GM21825 (cell line): ENCODE results near the gene ZNF771.
"Not testable (repeated sequence)": the region's sequence is repeated elsewhere in the genome, so short reads cannot be mapped to it uniquely, and the experiment has no call there.

Experiments
- ATAC-seq: cut with Tn5 transposase; IDR thresholded peaks from one replicate; pipeline ENCODE4 v1.9.1; 2021; ENCODE audit warnings: mild to moderate bottlenecking, moderate library complexity; ENCODE audit not compliant: unreplicated experiment

Gene ZNF771

DNA sequence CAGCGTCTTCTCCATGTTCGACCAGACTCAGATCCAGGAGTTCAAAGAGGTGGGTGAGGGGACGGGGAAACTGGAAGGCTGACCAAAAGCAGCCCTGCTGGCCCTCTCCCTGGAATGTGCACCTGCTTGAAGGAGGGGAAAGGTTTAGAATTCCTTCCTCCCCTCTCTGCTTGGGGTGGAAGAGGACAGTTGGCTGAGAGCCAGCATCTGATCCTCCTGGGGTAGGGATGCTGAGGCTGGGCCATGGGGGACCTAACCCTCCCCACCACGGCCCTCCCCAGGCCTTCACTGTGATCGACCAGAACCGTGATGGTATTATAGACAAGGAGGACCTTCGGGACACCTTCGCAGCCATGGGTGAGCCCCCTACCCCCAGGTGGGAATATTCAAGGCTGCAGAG, 31.5 kb upstream of the ZNF771 start:
- no peak for ATAC-seq

DNA sequence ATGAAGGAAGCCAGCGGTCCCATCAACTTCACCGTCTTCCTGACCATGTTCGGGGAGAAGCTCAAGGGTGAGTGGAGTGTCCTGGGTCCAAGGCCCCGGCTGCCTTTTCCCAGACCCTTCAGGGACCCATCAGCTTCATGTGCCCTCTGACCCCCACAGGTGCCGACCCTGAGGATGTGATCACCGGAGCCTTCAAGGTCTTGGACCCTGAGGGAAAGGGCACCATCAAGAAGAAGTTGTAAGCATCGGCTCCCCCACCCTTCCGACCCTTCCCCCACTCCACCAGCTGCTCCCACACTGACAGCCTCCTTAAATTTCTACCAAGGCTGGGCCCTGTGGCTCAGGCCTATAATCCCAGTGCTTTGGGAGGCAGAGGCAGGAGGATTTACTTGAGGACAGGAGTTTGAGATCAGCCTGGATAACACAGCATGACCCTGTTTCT, 30.9 kb upstream of the ZNF771 start:
- no peak for ATAC-seq

DNA sequence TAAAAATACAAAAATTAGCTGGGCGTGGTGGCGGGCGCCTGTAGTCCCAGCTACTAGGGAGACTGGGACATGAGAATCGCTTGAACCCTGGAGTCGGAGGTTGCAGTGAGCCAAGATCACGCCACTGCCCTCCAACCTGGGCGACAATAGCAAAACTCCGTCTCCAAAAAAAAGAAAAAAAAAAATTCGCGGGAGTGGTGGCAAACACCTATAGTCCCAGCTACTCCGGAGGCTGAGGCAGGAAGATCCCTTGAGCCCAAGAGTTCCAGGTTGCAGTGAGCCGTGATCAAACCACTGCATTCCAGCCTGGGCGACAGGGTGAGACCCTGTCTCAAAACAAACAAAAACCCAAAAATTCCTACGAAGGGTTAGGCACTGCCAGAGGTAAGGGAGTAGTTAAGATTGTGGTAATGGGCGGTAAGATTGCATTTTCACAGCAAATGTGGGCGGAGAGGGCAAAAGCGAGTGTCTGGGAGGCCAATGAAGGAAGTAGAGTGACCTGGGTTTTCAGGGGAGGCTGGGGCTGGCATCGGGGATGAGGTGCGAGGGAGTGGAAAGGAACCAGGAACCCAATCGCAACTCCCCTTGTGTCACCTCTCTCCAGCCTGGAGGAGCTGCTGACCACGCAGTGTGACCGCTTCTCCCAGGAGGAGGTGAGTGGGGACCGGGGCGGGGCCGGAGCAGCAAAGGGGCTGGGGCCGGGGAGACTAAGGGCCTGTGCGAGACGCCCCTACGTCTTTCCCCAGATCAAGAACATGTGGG, 30.2 kb upstream of the ZNF771 start:
- ATAC-seq = no peak

DNA sequence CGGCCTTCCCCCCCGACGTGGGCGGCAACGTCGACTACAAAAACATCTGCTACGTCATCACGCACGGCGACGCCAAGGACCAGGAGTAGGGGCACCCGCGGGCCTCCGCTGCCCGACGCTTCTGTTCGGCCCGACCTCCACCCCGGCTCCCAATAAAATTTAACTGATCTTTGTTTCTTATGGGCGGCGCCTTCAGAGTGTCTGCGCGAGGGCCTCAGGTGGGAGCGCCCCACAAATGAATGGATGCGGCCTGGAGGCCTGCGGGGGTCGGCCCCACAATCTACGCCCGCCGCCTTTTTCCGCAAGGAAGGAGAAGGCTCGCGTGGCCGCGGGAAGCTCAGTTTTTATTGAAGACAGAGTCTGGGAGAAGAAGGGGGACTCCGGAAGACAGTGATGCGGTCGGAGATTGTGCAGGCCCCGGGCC, 29.6 kb upstream of the ZNF771 start:
- ATAC-seq = peak; percentile 21

DNA sequence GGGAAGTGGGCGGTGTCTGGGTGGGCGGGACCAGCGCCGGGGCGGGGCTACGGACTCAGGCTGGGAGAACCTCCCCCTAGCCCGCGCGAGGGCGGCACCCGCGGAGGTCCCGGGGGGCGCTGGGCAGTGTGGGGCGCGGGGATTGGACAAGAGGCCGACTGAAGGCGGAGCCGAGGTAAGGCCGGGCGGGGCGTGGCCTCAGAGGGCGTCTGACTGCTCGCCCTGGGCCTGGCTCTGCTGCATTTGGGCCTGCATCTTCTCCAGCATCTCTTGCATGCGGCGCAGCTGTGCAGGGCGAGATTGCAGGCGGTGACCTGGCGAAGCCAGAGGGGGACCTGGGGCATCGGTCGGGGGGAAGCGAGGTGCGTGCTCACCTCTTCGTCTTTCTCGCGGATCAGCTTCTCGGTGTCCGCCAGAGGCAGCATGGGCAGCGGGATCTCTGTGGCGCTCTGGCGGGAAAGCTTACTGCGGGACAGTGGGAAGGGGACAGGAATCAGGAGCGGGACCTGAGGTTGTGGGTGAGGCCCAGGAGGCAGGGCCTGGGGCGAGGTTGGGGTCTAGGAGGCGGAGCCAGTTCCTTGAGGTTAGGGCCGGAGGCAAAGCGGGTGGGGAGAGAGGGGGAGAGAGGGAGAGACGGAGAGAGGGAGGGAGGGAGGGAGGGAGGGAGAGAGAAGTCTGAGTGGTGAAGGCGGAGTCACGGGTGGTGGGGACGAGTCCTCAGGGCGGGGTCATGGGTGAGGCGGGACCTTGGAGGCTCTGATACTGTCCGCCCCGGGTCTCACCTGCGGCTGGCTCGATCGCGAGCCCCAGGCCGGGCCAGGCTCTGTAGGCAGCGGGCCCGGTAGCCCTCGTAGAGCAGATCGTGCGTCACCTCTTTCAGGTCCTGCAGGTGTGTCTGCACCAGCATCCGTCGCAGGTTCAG, 28.9 kb upstream of the ZNF771 start:
- peak; percentile 84 for ATAC-seq

DNA sequence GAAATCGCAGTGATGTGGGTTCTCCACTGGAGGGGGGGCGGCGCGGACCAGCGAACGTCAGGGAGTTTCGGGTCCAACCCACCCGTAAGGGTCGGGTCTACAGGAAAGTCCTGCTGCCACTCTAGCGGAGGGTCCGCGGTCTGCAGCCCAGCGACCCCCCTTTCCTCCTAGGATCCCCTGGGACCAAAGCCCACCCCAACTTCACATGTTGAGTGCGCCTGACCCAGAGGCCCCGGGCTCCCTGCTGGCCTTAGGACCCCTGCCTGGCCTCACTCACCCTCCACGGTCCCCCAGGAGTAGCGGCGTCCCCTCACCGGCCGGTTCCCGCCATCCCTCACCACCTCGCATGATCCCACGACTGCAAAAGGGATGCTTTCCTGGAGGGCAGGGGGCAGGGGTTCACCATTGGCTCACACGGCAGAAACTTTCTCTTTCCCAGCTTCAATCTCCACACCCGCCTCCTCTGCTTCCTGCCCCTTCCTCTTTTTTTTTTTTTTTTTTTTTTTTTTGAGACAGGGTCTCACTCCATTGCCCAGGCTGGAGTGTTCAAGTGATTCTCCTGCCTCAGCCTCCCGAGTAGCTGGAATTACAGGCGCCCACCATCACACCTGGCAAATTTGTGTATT, 28.1 kb upstream of the ZNF771 start:
- no peak for ATAC-seq

DNA sequence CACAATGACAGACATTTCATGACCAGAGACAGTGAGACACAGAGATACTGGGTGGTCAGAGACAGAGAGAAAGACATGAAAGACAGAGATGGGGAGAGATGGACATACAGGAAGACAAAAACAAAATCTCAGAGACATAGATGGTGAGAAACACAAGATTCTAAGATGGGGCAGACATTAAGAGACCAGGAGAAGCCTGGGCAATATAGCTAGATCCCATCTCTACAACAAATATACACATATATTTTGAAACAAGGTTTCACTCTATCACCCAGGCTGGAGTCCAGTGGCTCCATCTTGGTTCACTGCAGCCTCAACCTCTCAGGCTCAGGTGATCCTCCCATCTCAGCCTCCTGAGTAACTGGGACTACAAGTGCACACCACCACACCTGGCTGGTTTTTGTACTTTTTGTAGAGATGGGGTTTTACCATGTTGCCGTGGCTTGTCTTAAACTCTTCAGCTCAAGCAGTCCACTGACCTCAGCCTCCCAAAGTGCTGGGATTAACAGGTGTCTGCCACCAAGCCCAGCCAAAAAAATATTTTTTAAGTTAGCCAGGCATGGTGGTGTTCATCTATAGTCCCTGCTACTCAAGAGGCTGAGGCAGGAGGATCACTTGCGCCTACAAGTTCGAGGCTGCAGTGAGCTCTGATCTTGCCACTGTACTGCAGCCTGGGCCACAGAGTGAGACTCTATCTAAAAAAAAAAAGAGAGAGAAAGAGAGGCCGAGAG, 27.2 kb upstream of the ZNF771 start:
- no peak for ATAC-seq

DNA sequence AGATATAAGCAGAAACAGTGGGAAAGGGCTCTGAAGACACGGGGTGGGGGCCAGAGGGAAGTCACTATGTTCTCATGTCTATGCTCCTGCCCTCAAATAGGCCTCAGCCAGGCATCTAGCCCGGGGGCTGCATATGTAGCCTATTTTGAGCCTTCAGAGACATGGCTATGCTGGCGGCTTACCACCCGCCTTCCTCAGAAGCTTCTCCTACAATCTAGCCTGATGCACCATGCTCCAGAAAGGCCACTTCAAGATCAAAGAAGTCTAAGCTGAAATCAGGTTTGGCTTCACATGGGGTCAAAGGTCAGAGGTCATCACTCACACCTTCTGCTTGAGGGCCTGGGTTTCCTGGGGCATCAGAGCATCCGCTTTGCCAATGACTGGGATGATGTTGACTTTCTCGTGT, 26.6 kb upstream of the ZNF771 start:
- no peak for ATAC-seq

DNA sequence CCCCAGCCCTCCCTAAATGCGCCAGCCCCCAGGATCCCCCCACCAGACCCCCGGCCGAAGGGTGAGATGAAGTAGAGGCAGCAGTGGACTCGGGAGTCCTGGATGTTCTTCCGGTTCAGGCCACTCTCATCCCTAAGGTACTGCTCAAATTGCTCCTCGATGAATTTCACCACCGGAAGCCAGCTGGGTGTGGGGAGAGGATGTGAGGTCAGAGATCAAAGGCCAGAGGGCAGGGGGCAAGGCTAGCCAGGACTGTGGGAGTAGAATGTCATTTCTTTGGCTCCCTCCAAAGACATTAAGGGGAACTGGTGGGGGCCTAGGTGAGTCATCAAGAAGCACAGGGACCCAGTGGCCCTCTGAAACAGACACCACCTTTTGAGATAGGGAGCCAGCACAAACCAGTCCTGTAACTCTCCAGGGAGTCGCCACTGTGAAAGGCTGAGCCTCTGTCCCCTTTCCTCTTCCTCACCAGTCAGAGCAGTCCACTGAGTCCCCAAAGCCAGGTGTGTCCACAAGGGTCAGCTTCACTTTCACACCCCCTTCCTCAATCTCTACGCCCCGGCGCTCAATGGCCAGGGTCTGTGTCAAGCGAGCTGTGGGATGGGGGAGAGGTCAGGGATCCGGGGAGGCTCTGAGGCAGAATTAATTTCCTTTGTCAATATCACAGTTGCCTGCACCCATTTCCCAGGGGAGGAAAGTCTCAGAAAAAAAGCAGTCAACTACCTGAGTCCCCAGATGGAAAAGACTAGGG, 25.9 kb upstream of the ZNF771 start:
- no peak for ATAC-seq

DNA sequence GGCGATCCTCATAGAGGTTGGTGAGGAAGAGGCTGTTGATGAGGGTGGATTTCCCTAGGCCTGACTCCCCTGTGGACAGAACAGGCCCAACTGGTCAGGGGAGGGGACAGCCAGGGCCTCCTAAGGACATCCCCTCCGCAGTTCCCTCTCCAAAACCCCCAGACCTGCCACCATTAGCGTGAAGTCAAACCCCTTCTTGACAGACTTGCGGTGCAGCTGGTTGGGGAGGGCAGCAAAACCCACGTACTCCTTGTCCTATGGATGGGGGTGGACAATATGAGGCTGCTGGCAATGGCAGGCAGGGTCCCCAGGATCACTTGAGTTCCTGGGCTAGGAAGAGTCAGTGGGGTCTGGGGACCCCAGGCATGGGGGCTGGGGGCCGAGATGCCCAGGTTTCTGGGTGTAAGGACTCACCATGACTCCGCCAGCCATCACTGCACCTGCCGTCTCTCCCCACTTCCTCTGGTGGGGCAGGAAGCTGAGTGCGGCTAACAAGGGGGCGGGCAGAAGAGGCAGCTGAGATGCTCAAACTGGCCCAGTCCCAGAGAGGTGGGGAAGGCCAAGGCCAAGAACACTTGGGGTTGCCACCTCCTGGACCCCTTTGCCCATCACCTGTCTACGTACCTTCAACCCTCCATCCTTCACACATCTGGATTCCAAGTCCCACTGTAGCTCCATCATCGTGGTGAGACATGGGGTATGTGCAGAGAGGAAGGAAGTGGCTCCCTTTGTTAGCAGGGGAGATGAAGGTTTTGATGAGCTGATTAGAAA, 25.1 kb upstream of the ZNF771 start, which contains the start of gene SEPTIN1:
Gene SEPTIN1 (minus strand): TSS at position 451 of the 771 bp plus-strand sequence. CDS start 19 bp downstream, at position 432.
- no peak for ATAC-seq

DNA sequence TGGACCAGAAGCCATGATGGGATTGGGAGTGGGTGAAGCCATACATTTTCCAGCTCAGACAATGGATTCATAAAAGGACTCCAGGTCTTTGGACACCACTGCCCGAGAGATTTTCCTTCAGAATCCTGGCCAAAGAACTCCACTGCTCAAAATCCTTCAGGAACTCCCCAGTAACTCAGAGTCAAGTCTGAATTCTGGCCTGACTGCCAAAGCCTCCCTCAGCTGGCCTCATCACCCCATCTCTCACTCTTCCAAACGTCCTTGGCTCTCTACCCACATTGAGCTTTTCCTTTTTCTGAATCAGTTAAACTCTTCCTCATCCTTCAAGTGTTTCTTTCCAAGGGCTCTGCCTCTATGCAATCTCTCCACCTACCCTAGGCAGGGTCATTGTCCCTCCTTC, 23.9 kb upstream of the ZNF771 start:
- no peak for ATAC-seq

DNA sequence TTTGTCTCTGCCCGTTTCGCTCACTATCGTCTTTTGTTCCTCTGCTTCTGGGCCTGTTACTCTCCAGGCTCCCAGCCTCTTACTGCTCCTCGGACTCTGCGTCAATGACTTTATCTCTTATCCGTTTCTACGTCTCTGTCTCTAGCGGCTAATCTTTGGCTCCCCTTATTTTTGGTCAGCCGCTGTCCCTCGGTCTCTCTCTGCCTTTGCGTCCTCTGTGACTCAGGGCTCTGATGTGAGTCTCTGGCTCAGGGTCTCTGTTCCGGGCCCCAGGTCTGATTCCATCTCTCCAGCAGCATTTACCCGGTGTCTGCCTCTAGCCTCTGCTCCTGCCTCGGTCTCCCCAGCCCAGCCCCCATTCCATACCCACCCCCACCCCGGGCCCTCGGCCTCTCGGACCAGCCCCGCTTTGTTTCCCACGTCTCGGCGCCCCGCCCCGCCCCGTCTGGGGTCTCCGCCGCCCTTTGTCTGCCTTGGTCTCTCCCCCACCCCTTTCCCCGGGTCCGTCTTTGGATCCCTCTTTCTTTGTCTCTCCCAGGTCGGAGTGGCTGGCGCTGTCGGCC, 12.7 kb upstream of the ZNF771 start:
- no peak for ATAC-seq

DNA sequence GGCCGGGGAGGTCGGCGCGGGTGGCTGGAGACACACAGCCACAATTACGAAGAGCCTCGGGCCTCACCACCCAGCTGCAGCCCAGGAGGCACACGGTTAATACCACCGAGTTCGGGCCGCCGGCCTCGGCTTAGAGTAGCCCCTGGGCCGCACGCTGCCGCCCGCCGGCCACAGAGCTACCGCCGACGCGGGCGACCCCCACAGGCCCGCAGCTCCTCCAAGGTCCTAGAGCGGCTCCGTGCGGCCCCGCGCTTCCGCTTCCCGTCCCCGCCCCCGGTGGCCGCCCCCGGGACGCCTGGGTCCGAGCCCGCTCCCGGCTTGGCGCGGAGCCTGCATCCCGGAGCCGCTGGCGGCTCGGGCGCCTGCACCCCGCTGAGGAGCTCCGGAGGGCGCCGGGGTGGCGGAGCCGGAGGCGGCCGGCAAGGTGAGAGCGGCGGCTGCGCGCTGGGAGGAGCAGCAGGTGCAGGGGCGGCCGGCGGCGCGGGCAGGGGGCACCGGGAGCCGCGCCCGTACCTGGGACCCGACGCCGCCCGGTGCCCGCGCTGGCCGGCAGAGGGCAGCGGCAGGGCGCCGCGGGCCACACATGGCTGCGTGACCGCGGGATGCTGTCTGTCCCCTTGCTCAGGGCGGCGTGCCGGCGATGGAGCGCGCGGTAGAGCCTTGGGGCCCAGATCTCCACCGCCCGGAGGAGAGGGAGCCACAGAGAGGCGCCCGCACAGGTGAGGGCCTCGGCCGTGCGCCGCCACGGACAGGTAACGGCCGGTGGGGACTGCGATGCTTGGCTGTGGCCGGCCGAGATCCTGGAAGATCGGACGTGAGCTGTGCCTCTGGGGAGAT, 12.0 kb upstream of the ZNF771 start, which contains the start of gene ZNF48:
Gene ZNF48 (plus strand): TSS at position 266 of the 837 bp plus-strand sequence. CDS start 375 bp downstream, at position 641.
- peak; percentile 58 for ATAC-seq

DNA sequence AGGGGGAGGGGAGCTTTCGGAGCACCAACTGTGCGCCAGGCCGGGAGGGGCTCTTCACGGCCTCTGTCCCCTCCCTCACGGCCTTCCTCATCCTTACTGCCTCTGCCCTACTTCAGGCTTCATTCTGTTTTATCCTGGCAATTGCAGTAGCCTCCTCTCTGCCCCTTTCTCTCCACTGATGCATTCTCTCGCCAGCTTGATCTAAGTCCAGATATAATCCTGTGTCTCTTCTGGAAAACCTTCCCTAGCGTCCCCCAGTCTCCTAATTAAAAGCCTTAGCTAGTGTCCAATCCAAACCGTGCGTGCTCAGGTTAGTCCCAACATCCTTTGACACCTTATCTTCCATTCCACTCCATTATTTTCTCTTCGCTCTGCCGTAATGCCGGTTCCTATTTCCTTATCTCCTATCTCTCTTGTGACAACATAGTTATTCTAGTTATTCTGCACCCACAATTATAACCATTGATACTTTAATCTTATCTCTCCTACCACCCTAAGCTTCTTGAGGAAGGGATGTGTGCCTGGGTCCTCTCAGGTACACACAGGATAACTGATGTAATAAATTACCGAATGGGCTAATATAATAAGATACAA, 11.3 kb upstream of the ZNF771 start:
- no peak for ATAC-seq

DNA sequence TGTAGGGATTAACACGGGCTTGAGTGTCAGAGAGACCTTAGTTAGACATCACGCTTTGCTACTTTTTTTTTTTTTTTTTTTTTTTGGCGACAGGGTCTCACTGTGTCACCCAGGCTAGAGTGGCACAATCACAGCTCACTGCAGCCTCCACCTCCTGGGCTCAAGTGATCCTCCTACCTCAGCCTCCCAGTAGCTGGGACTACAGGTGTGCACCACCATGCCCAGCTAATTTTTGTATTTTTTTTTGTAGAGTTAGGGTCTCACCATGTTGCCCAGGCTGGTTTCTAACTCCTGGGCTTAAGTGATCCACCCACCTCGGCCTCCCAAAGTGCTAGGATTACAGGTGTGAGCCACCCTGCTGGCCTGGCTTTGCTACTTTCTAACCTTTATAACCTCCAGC, 10.8 kb upstream of the ZNF771 start:
- ATAC-seq = not testable (repeated sequence)

DNA sequence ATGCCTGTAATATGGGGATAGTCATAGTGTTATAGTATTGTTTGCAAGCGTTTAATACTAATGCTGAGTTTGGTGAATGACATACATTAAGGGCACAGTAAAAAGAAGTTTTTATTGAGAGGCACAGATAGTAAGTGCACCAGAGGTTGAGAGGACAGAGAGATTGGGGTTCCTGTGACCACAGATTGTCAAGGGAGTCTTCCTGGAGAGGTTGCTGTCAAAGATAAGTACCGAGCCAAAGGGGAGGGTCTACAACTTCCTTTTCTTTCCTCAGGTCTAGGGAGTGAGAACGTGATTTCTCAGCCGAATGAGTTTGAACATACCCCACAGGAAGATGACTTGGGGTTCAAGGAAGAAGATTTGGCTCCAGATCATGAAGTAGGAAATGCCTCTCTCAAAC, 10.3 kb upstream of the ZNF771 start:
- ATAC-seq = no peak
